Mucosa of descending colon (tissue), 3 donors: Measurements from ENCODE around the gene CLGN. TPM values are rescaled to one million over a fixed set of nuclear protein-coding genes. Genes with fewer than 3 reads are reported as not detected.
"Not testable (repeated sequence)": the region's sequence is repeated elsewhere in the genome, so short reads cannot be mapped to it uniquely, and the experiment has no call there.

Source experiments
- ATAC-seq: fragments of 200-7000 bp; cut with Tn5 transposase; one replicate; pipeline ENCODE4 v1.9.1; 2020; ENCODE audit warnings: mild to moderate bottlenecking, moderate library complexity
- DNase-seq, 3 donors: peaks; one replicate each; pipeline ENCODE4 v3.0.0-alpha.2; 2020
- H3K36me3 ChIP-seq: fragments of 200-600 bp; one replicate; pipeline ENCODE4 v1.8.0; 2021; ENCODE audit warnings: low read depth, mild to moderate bottlenecking
- H3K4me1 ChIP-seq: fragments of 200-600 bp; one replicate; pipeline ENCODE4 v1.8.0; 2021; ENCODE audit warnings: low read depth, mild to moderate bottlenecking
- H3K4me3 ChIP-seq: fragments of 200-600 bp; one replicate; pipeline ENCODE4 v1.8.0; 2021; ENCODE audit warnings: mild to moderate bottlenecking
- H3K9me3 ChIP-seq: fragments of 200-600 bp; one replicate; pipeline ENCODE4 v1.8.0; 2021; ENCODE audit warnings: mild to moderate bottlenecking
- CTCF ChIP-seq: fragments of 200-600 bp; IDR thresholded peaks from one replicate; pipeline ENCODE4 v1.8.0; 2022; ENCODE audit warnings: antibody characterized with exemption, mild to moderate bottlenecking
- intact Hi-C, 2 donors: fragments of 100-400 bp; cut with DNase I in 1 of 2; cut with micrococcal nuclease in 1 of 2; formaldehyde crosslinking; loops; one replicate each; pipeline versions ENCODE4 v1.11.0 to v1.11.1; 2022; cut with DNase I, micrococcal nuclease
- total RNA-seq, 3 donors: library from RNA; stranded (reverse); fragmentation: NEBNext Ultra II Directional in 2 of 3; extraction: Animal tissue kit (Norgen Biotek cat#: 25700) in 2 of 3; gene quantifications; one replicate each; pipeline versions ENCODE4 v1.2.1 to v1.2.4, GENCODE V29; 2021 to 2023
- donor health status: DM: no; HTN: no; CAD: no; lungs with moderate emphysema.
- donor health status: DM: no; HTN: no; CAD: no.
- donor health status: DM: no; HTN: yes; CAD: no.

Gene CLGN
- total RNA-seq, 3 donors from 2014 or later = 1.5 to 7.9 (median 1.8) TPM

- ATAC-seq (peak; percentile 76), DNase-seq (peak in 2 of 3 donors; percentile 32 to 44)
- Histone ChIP-seq H3K36me3 (no peaks in the 10 kb centered on the region), H3K9me3 (no peaks in the 10 kb centered on the region), H3K4me3 (no peak overlapping the region), H3K4me1 (peaks cover 4% of the 10 kb centered on the region)
- intact Hi-C loops = no loop called here
- TF ChIP-seq CTCF = no peak
Observed at GRCh38 chr4:140463182-140463581, 35.7 kb upstream of the CLGN start.

- Histone ChIP-seq H3K36me3 (no peaks in the 10 kb centered on the region), H3K9me3 (no peaks in the 10 kb centered on the region), H3K4me1 (no peaks in the 10 kb centered on the region), H3K4me3 (no peak overlapping the region)
- intact Hi-C loops = no loop called here
- DNase-seq (no peak), ATAC-seq (no peak)
- TF ChIP-seq CTCF = no peak
Observed at GRCh38 chr4:140450352-140450751, 22.9 kb upstream of the CLGN start.

- Histone ChIP-seq H3K36me3 (no peaks in the 10 kb centered on the region), H3K4me3 (no peak overlapping the region), H3K9me3 (no peaks in the 10 kb centered on the region), H3K4me1 (no peaks in the 10 kb centered on the region)
- TF ChIP-seq CTCF = no peak
- DNase-seq (no peak), ATAC-seq (no peak)
- intact Hi-C loops = no loop called here
Observed at GRCh38 chr4:140448830-140449229, 21.4 kb upstream of the CLGN start.

GRCh38 chr4:140448162-140448561 is 20.7 kb upstream of the CLGN start:
- no peak for ATAC-seq
- H3K36me3 ChIP-seq = no peaks in the 10 kb centered on the region
- no peak overlapping the region for H3K4me3 ChIP-seq
- no peaks in the 10 kb centered on the region for H3K4me1 ChIP-seq
- no peaks in the 10 kb centered on the region for H3K9me3 ChIP-seq
- DNase-seq = no peak
- no peak for TF ChIP-seq CTCF
- intact Hi-C loops = no loop called here

GRCh38 chr4:140444347-140444746 is 16.9 kb upstream of the CLGN start:
- H3K4me3 ChIP-seq, H3K36me3 ChIP-seq, H3K4me1 ChIP-seq, DNase-seq, intact Hi-C loops, H3K9me3 ChIP-seq, ATAC-seq: not testable (repeated sequence)

GRCh38 chr4:140439644-140440142 is 12.2 kb upstream of the CLGN start:
- Histone ChIP-seq H3K4me3 (no peak overlapping the region), H3K4me1 (no peaks in the 10 kb centered on the region), H3K9me3 (no peaks in the 10 kb centered on the region), H3K36me3 (no peaks in the 10 kb centered on the region)
- DNase-seq (no peak), ATAC-seq (no peak)
- intact Hi-C loops = no loop called here
- no peak for TF ChIP-seq CTCF
